Natural killer cell treated with Interleukin-12 subunit alpha and Interleukin-12 subunit beta and Interleukin-15 and Interleukin-18, amount 100 ng/mL, for 72 hours (primary cell): ENCODE results near the gene MMUT. TPM values are rescaled to one million over a fixed set of nuclear protein-coding genes. Genes with fewer than 3 reads are reported as not detected.
"Not testable (repeated sequence)": the region's sequence is repeated elsewhere in the genome, so short reads cannot be mapped to it uniquely, and the experiment has no call there.

Experiments used
- ATAC-seq, 2 donors: fragments of 150-1000 bp; cut with Tn5 transposase in 1 of 2; sonication (Bioruptor Pico), chemical (Tn5 transposase) in 1 of 2; 2 replicates each; pipeline ENCODE4 v1.10.0; 2021
- DNase-seq: peaks from one replicate; pipeline ENCODE4 v3.0.0; 2022; ENCODE audit warnings: low spot score
- H3K27ac Mint-ChIP-seq, 2 donors: 1 replicate in 1 of 2; 2 replicates in 1 of 2; pipeline ENCODE4 v1.8.0; 2022; ENCODE audit warnings: mixed read lengths in 2 of 2, mild to moderate bottlenecking in 1 of 2, moderate library complexity in 1 of 2
- H3K27me3 Mint-ChIP-seq, 2 donors: 1 replicate in 1 of 2; 2 replicates in 1 of 2; pipeline ENCODE4 v1.8.0; 2022; ENCODE audit warnings: mixed read lengths in 2 of 2
- H3K36me3 Mint-ChIP-seq: one replicate; pipeline ENCODE4 v1.8.0; 2022; ENCODE audit warnings: mixed read lengths
- H3K4me1 Mint-ChIP-seq, 2 donors: 1 replicate in 1 of 2; 2 replicates in 1 of 2; pipeline ENCODE4 v1.8.0; 2022; ENCODE audit warnings: low read depth in 2 of 2, mixed read lengths in 2 of 2, mild to moderate bottlenecking in 1 of 2
- H3K4me3 Mint-ChIP-seq: one replicate; pipeline ENCODE4 v1.8.0; 2022; ENCODE audit warnings: mixed read lengths
- H3K9me3 Mint-ChIP-seq: 2 replicates; pipeline ENCODE4 v1.8.0; 2022; ENCODE audit warnings: mixed read lengths
- total RNA-seq, 2 donors: library from RNA; stranded (reverse); gene quantifications; one replicate each; pipeline ENCODE4 v1.2.3, GENCODE V29; 2022

MMUT gene
- total RNA-seq = 10 to 100 TPM in 1 of 2 donors, 1 to 10 TPM in 1; 9.7 to 10.6 TPM

- ATAC-seq = peak; percentile 99 to 100
- H3K27ac Mint-ChIP-seq = peak within 1 kb of the TSS; percentile 92 to 95
- peaks cover 38 to 40% of the 10 kb centered on the region in 2 donors for H3K4me1 Mint-ChIP-seq
- H3K9me3 Mint-ChIP-seq = no peaks in the 10 kb centered on the region
- no peaks in the 10 kb centered on the region for H3K27me3 Mint-ChIP-seq
- peak within 1 kb of the TSS; percentile 100 for H3K4me3 Mint-ChIP-seq
- DNase-seq = peak; percentile 95
- H3K36me3 Mint-ChIP-seq = peaks cover 11% of the 10 kb centered on the region
Observed at GRCh38 chr6:49462927-49463611, at the start of gene MMUT, which contains the start of gene CENPQ. Gene MMUT, minus strand, starts transcription at chr6:49463253. Its CDS starts 3,787 bp downstream, at chr6:49459466. Gene CENPQ, plus strand, starts transcription at chr6:49463370. Its CDS starts 6,807 bp downstream, at chr6:49470177.

DNA sequence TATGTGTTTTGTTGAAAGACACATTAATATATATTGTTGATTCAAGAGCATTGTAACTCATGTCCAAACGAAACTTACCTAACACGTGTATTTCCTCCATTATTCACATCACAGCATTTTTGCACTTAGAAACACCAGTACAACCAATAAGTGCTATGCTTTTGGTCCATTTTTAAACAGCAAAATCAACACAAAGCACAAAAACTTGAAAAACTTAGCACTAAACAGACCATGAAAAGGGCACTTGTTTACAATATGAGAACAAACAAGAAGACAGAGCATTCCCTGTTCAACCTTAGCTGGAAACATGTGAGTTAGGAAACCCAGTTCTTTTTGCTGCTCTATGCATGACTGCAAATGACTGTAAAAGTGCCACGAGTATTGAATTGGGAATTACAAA is 46.3 kb upstream of the MMUT start:
- no peaks in the 10 kb centered on the region for H3K36me3 Mint-ChIP-seq

DNA sequence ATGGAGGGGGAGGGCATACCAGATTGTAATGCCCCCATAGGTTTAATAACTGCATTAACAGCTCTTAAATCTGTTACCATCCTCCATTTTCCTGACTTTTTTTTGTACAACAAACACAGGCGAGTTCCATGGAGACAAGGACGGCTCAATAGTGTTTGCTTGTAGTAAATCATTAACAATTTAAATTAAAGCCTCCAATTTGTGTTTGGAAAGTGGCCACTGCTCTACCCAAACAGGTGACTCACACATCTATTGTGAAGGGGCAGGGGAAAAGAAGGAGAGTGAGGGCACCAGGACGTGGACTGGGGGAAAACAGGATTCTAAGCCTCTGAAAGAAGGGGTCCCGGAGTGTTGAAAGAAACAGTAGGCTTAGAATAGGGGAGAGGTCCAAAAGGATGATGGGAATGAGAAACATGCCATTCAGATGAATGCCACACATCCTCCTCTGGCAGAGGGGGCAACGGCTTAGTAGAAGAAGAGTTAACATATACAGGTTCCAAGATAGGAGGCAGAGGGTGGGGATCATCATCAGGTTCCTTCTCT is 43.6 kb upstream of the MMUT start:
- Mint-ChIP-seq H3K27ac (no peak overlapping the region), H3K9me3 (no peaks in the 10 kb centered on the region), H3K4me3 (no peak overlapping the region), H3K4me1 (no peaks in the 10 kb centered on the region), H3K27me3 (peaks cover 14 to 19% of the 10 kb centered on the region in 2 donors), H3K36me3 (no peaks in the 10 kb centered on the region)
- DNase-seq = no peak
- no peak for ATAC-seq

More for the DNA sequence above, 46.3 kb upstream of the MMUT start:
- ATAC-seq (no peak), DNase-seq (no peak)
- Mint-ChIP-seq H3K9me3 (no peaks in the 10 kb centered on the region), H3K27ac (no peak overlapping the region), H3K4me3 (no peak overlapping the region), H3K4me1 (no peaks in the 10 kb centered on the region), H3K27me3 (peaks cover 17 to 24% of the 10 kb centered on the region in 2 donors)

DNA sequence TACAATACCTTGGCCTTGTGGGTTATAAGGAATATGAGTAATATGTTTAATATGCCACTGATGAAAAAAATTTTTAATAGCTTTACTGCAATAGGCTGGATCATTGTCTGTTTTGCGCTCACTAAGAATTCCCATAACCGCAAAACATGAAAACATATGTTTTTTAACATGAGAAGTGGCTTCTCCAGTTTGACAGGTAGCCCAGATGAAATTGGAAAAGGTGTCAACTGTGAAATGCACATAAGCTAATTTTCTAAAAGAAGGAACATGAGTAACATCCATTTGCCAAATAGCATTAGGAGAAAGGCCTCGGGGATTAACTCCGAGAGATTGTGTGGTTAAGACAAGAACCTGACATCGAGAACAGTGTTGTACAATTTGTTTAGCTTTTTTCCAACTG is 41.6 kb upstream of the MMUT start:
- no peaks in the 10 kb centered on the region for H3K4me1 Mint-ChIP-seq
- no peaks in the 10 kb centered on the region for H3K36me3 Mint-ChIP-seq
- ATAC-seq (no peak), DNase-seq (no peak)
- H3K9me3 Mint-ChIP-seq = no peaks in the 10 kb centered on the region
- H3K27ac Mint-ChIP-seq = no peak overlapping the region
- no peak overlapping the region for H3K4me3 Mint-ChIP-seq
- H3K27me3 Mint-ChIP-seq = peaks cover 14 to 19% of the 10 kb centered on the region in 2 donors

GRCh38 chr6:49499623-49500022 is 36.6 kb upstream of the MMUT start, which contains the start of gene GLYATL3:
Gene GLYATL3, plus strand, starts transcription at chr6:49499923. Its CDS starts 12,068 bp downstream, at chr6:49511991.
- H3K36me3 Mint-ChIP-seq = no peaks in the 10 kb centered on the region
- H3K9me3 Mint-ChIP-seq = no peaks in the 10 kb centered on the region
- H3K27ac Mint-ChIP-seq = no peak within 1 kb of the TSS
- ATAC-seq (no peak), DNase-seq (no peak)
- no peak within 1 kb of the TSS for H3K4me3 Mint-ChIP-seq
- H3K27me3 Mint-ChIP-seq = peaks cover 0 to 7% of the 10 kb centered on the region in 2 donors
- H3K4me1 Mint-ChIP-seq = no peaks in the 10 kb centered on the region

DNA sequence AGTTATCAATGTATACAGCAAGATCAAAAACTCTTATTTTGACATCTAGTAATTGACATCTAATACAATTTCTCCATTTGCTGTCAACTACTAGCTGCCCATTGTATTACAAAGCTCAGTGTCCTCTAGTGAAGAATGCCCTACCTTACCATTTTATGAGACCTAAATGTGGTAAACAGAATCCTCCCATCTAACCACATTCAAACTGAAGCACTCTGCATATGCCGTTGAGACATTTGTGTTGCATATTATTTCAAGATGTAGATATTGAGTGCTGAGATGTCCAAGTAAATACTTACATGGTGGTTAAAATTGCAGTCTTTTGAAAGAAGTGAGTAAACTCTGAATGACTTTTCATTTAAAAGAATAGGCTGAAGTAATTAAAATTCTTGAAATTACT is 36.1 kb upstream of the MMUT start:
- no peak for ATAC-seq
- Mint-ChIP-seq H3K4me1 (no peaks in the 10 kb centered on the region), H3K27ac (no peak overlapping the region), H3K27me3 (peaks cover 0 to 7% of the 10 kb centered on the region in 2 donors), H3K4me3 (no peak overlapping the region), H3K9me3 (no peaks in the 10 kb centered on the region), H3K36me3 (no peaks in the 10 kb centered on the region)
- no peak for DNase-seq

DNA sequence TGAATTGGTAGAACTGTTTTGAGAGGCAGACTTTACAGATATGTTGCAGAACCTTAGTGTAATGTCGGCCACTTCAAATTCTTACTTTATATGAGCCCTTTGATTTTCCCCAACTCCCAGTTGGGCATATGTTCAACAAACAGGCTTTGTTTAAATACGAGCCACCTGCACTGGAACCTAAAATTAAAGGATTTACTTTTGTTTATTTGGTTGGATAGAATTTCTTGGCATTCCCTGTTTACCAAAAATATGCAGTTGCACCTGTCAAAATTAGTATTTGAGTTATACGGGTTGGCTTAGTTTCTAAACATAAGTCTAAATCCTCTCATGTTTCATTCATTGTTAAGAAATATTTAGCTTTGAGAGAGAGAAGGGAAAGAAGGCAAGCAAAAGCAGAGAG is 34.3 kb upstream of the MMUT start:
- Mint-ChIP-seq H3K36me3 (no peaks in the 10 kb centered on the region), H3K4me3 (no peak overlapping the region), H3K9me3 (no peaks in the 10 kb centered on the region), H3K27ac (no peak overlapping the region), H3K27me3 (no peaks in the 10 kb centered on the region), H3K4me1 (no peaks in the 10 kb centered on the region)
- ATAC-seq (no peak), DNase-seq (no peak)

GRCh38 chr6:49490633-49491032 is 27.6 kb upstream of the MMUT start:
- no peak for ATAC-seq
- Mint-ChIP-seq H3K36me3 (peaks cover 13% of the 10 kb centered on the region), H3K27ac (no peak overlapping the region)

GRCh38 chr6:49483380-49483779 is 20.3 kb upstream of the MMUT start:
- H3K4me1 Mint-ChIP-seq, H3K27me3 Mint-ChIP-seq, H3K27ac Mint-ChIP-seq, H3K36me3 Mint-ChIP-seq, ATAC-seq, DNase-seq, H3K9me3 Mint-ChIP-seq, H3K4me3 Mint-ChIP-seq: not testable (repeated sequence)

More at GRCh38 chr6:49490633-49491032, 27.6 kb upstream of the MMUT start:
- H3K4me3 Mint-ChIP-seq = no peak overlapping the region
- no peaks in the 10 kb centered on the region for H3K27me3 Mint-ChIP-seq
- no peaks in the 10 kb centered on the region for H3K9me3 Mint-ChIP-seq
- DNase-seq = no peak
- H3K4me1 Mint-ChIP-seq = no peaks in the 10 kb centered on the region

DNA sequence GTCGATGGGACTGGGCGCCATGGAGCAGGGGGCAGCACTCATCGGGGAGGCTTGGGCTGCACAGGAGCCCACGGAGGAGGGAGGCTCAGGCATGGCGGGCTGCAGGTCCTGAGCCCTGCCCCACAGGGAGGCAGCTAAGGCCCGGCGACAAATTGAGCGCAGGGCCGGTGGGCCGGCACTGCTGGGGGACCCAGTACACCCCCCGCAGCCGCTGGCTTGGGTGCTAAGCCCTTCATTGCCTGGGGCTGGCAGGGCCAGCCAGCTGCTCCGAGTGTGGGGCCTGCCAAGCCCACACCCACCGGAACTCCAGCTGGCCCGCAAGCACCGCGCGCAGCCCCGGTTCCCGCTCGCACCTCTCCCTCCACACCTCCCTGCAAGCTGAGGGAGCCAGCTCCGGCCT is 18.8 kb upstream of the MMUT start:
- H3K27me3 Mint-ChIP-seq, H3K4me3 Mint-ChIP-seq, ATAC-seq, H3K36me3 Mint-ChIP-seq, DNase-seq, H3K9me3 Mint-ChIP-seq, H3K4me1 Mint-ChIP-seq, H3K27ac Mint-ChIP-seq: not testable (repeated sequence)

DNA sequence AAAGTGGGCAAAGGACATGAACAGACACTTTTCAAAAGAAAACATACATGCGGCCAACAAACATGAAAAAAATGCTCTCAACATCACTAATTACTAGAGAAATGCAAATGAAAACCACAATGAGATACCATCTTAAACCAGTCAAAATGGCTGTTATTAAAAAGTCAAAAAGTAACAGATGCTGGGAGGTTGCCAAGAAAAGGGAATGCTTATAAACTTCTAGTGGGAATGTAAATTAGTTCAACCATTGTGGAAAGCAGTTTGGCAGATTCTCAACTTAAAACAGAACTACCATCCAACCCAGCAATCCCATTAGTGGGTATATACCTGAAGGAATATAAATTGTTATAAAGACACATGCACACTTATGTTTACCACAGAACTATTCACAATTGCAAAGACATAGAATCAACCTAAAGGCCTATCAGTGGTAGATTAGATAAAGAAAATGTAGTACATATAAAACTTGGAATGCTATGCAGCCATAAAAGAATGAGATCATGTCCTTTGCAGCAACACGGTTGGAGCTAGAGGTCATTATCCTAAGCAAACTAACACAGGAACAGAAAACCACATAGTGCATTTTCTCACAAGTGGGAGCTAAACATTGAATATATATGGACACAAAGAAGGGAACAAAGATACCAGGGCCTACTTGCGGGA is 16.4 kb upstream of the MMUT start:
- H3K27ac Mint-ChIP-seq = no peak overlapping the region
- ATAC-seq = no peak

DNA sequence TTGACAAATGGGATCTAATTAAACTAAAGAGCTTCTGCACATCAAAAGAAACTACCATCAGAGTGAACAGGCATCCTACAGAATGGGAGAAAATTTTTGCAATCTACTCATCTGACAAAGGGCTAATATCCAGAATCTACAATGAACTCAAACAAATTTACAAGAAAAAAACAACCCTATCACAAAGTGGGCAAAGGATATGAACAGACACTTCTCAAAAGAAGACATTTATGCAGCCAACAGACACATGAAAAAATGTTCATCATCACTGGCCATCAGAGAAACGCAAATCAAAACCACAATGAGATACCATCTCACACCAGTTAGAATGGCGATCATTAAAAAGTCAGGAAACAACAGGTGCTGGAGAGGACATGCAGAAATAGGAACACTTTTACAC is 13.5 kb upstream of the MMUT start:
- not testable (repeated sequence) for ATAC-seq, H3K9me3 Mint-ChIP-seq, H3K4me3 Mint-ChIP-seq, DNase-seq, H3K27ac Mint-ChIP-seq, H3K27me3 Mint-ChIP-seq, H3K4me1 Mint-ChIP-seq
- peaks cover 31% of the 10 kb centered on the region for H3K36me3 Mint-ChIP-seq

More for the DNA sequence above, 16.4 kb upstream of the MMUT start:
- Mint-ChIP-seq H3K27me3 (no peaks in the 10 kb centered on the region), H3K9me3 (no peaks in the 10 kb centered on the region), H3K4me1 (no peaks in the 10 kb centered on the region), H3K4me3 (no peak overlapping the region), H3K36me3 (peaks cover 14% of the 10 kb centered on the region)
- DNase-seq = no peak

DNA sequence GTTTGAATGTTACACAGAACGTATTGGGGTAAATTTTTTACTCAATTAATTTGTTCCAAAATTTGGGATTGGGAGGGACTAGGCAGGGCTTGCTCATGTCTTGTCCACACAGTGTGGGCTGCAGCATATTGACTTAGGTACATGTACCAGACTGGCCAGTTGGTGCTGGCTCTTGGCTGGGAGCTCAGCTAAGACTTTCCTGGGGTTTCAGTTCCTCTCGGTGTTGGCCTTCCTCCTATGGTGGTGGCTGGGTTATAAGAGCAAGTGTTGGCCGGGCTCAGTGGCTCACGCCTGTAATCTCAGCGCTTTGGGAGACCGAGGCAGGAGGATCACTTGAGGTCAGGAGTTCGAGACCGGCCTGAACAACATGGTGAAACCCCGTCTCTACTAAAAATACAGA is 5.0 kb upstream of the MMUT start:
- Mint-ChIP-seq H3K4me3 (no peak overlapping the region), H3K9me3 (no peaks in the 10 kb centered on the region), H3K27me3 (no peaks in the 10 kb centered on the region), H3K4me1 (peaks cover 22 to 24% of the 10 kb centered on the region in 2 donors), H3K36me3 (peaks cover 3% of the 10 kb centered on the region), H3K27ac (no peak overlapping the region)
- ATAC-seq = no peak
- no peak for DNase-seq

DNA sequence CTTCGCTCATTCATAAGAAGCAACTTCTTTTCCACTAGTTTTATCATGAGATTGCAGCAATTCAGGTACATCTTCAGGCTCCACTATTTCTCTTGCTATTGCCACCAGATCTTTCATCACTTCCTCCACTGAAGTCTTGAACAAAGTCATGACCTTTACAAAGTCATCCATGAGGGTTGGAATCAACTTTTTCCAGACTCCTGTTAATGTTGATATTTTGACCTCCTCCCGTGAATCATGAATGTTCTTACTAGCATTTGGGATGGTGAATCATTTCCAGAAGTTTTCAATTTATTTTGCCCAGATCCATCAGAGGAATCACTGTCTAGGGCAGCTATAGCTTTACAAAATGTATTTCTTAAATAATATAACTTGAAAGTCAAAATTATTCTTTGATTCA is 1.6 kb upstream of the MMUT start:
- Mint-ChIP-seq H3K27ac (peak overlapping the region; percentile 92 to 95), H3K27me3 (no peaks in the 10 kb centered on the region), H3K4me3 (peak overlapping the region; percentile 100), H3K36me3 (peaks cover 6% of the 10 kb centered on the region), H3K4me1 (peaks cover 37 to 38% of the 10 kb centered on the region in 2 donors), H3K9me3 (no peaks in the 10 kb centered on the region)
- no peak for ATAC-seq
- no peak for DNase-seq
